ENCODE data around the gene ATP7B. TPM values are rescaled to one million over a fixed set of nuclear protein-coding genes. Genes with fewer than 3 reads are reported as not detected.

ATP7B gene
- total and polyA plus RNA-seq, 2 of the 4 experiments (the other 2 are of a cell fraction), result 2.7 to 2.9 TPM

- H4K8ac ChIP-seq (ENCODE audit: low read depth in 2 of 2, low read length in 2 of 2), result no peak overlapping the region
- dilution Hi-C loops (cut with HindIII; ENCODE audit: low sequenced_read_pairs, unreplicated experiment) (no loop called here), intact Hi-C loops (cut with micrococcal nuclease) (no loop called here), in situ Hi-C loops (cut with MboI; ENCODE audit: low sequenced_read_pairs) (no loop called here)
- ChIA-PET POLR2A (ENCODE audit: unreplicated experiment) (no interaction called here), CTCF (no interaction called here)
- H3K4me2 ChIP-seq (ENCODE audit: low read depth, low read length), result no peak overlapping the region
- no peaks in the 10 kb centered on the region for H3K9me1 ChIP-seq (ENCODE audit: insufficient read depth, low read length)
- TF ChIP-seq CHD1 (IDR thresholded peaks at IDR 0.05; ENCODE audit: low read depth, low read length), result no peak
- no peak for TF ChIP-seq NFE2L2 (IDR thresholded peaks at IDR 0.05; ENCODE audit: low read depth, low read length)
- TF ChIP-seq ELK1 (IDR thresholded peaks at IDR 0.05; ENCODE audit: borderline replicate concordance, low read depth, low read length), result no peak
- no peak for TF ChIP-seq RCOR1 (IDR thresholded peaks at IDR 0.05; ENCODE audit: insufficient replicate concordance, low read length)
- no peak for TF ChIP-seq RAD21 (IDR thresholded peaks at IDR 0.05; ENCODE audit: low read length)
- TF ChIP-seq MXI1 (IDR thresholded peaks at IDR 0.05; ENCODE audit: borderline replicate concordance, low read depth, low read length), result no peak
- no peak for TF ChIP-seq MAFK (IDR thresholded peaks at IDR 0.05; ENCODE audit: low read depth, low read length)
- TF ChIP-seq USF2 (IDR thresholded peaks at IDR 0.05; ENCODE audit: low read depth, low read length), result no peak
- TF ChIP-seq CEBPB (IDR thresholded peaks at IDR 0.05; ENCODE audit: low read depth, low read length), result no peak
- no peak overlapping the region for H3K18ac ChIP-seq (ENCODE audit: low read depth, low read length)
- H3K9me3 ChIP-seq (ENCODE audit: control insufficient read depth, insufficient read depth, low read length), result no peaks in the 10 kb centered on the region
- no peaks in the 10 kb centered on the region for H3K36me3 ChIP-seq (ENCODE audit: control insufficient read depth, insufficient read depth, low read length)
- no peak overlapping the region for H2BK20ac ChIP-seq (ENCODE audit: low read depth, low read length)
- no peak overlapping the region for H3K4ac ChIP-seq (ENCODE audit: low read depth, low read length)
- no CpG with 5 or more reads among the region's 3 CpGs for WGBS, 2 experiments (ENCODE audit: extremely low coverage in 2 of 2, insufficient read length in 1 of 2)
- H3K27ac ChIP-seq (ENCODE audit: insufficient read depth, low read length), result no peak overlapping the region
- H3K79me1 ChIP-seq (ENCODE audit: low read depth in 1 of 2, low read length in 2 of 2), result no peaks in the 10 kb centered on the region
- no TSS peak for BruUV-seq (replicated peaks)
- H3K9ac ChIP-seq (ENCODE audit: low read depth, low read length), result no peak overlapping the region
- no peak overlapping the region for H2BK15ac ChIP-seq (ENCODE audit: low read depth, low read length)
- H2AK5ac ChIP-seq (ENCODE audit: low read depth, low read length), result no peak overlapping the region
- DNase-seq (no peak), ATAC-seq (ENCODE audit: low read depth) (no peak)
- no peaks in the 10 kb centered on the region for H4K20me1 ChIP-seq (ENCODE audit: insufficient read depth, low read length)
- no peak overlapping the region for H2BK5ac ChIP-seq (ENCODE audit: low read depth, low read length, poor library complexity, severe bottlenecking)
- H2AK9ac ChIP-seq (replicated peaks; ENCODE audit: low read depth, low read length, poor library complexity), result no peak overlapping the region
- H2AFZ ChIP-seq (replicated peaks; ENCODE audit: low read length, poor library complexity), result no peak overlapping the region
- no peak overlapping the region for H3K23ac ChIP-seq (ENCODE audit: low read depth, low read length)
- H3K4me1 ChIP-seq (ENCODE audit: control insufficient read depth, insufficient read depth, low read length), result no peaks in the 10 kb centered on the region
- H3K56ac ChIP-seq (ENCODE audit: extremely low read depth, insufficient read depth, low read length), result no peak overlapping the region
- H3K14ac ChIP-seq (replicated peaks; ENCODE audit: low read depth, low read length), result no peak overlapping the region
- H4K91ac ChIP-seq (ENCODE audit: insufficient read depth, low read depth, low read length), result no peak overlapping the region
- no peak overlapping the region for H4K5ac ChIP-seq (ENCODE audit: low read depth, low read length)
- no peak overlapping the region for H3K4me3 ChIP-seq (ENCODE audit: insufficient read depth, low read depth, low read length)
- no peaks in the 10 kb centered on the region for H3K27me3 ChIP-seq (ENCODE audit: control insufficient read depth, insufficient read depth, low read length)
- no peak overlapping the region for H2BK120ac ChIP-seq (ENCODE audit: low read depth, low read length)
Observed at GRCh38 chr13:52047463-52047862, 36.2 kb upstream of the ATP7B start.

Data from IMR-90 (cell line).